K562 (cell line): Measurements from ENCODE around the gene CD79A. TPM values are rescaled to one million over a fixed set of nuclear protein-coding genes. Genes with fewer than 3 reads are reported as not detected.

ENCODE experiments used
- CHCHD3 ChIP-seq: fragments of 250-450 bp; sonication (Bioruptor Pico); IDR thresholded peaks from 2 replicates; pipeline ENCODE4 v2.1.2; 2022; ENCODE audit warnings: mild to moderate bottlenecking
- FOXM1 ChIP-seq, 2 experiments: fragments of 450-650 bp in 1 of 2; sonication (generic) in 1 of 2; formaldehyde crosslinking in 1 of 2; IDR thresholded peaks; 2 replicates each; pipeline versions ENCODE4 v1.6.1 to v1.9.0; 2017 to 2022; ENCODE audit warnings: low read depth in 2 of 2, mild to moderate bottlenecking in 2 of 2, missing genetic modification reagents in 1 of 2, moderate library complexity in 1 of 2
- ZEB2 ChIP-seq: fragments of 450-650 bp; IDR thresholded peaks from 2 replicates; pipeline ENCODE4 v1.6.1; 2016
- ZNF77 ChIP-seq: fragments of 250-450 bp; sonication (Bioruptor Pico); IDR thresholded peaks from 2 replicates; pipeline ENCODE4 v1.5.0; 2020
- polyA plus RNA-seq, 8 experiments: library from polyadenylated mRNA; depleted of rRNA in 4 of 8; stranded (reverse) in 5 of 8; unstranded in 3 of 8; fragments of >200 nt; fragmentation: Nextera tagmentation in 2 of 8; fragmentation: Illumina TruSeq in 1 of 8; extraction: Ambion mirVana in 2 of 8; extraction: Trizol in 1 of 8; gene quantifications; 2 replicates each; pipeline versions ENCODE4 v1.2.1 to v1.2.3, GENCODE V29; 2011 to 2014; ENCODE audit warnings: inconsistent platforms in 1 of 8, missing spikeins in 1 of 8
- total RNA-seq, 7 experiments: library from RNA; depleted of rRNA in 6 of 7; stranded (reverse); fragments of >200 nt in 6 of 7; fragmentation: Illumina TruSeq in 2 of 7; extraction: Trizol in 2 of 7; gene quantifications; 2 replicates each; pipeline versions ENCODE4 v1.2.1 to v1.2.3, GENCODE V29; 2011 to 2021; ENCODE audit warnings: low replicate concordance in 1 of 7
- TF ChIP-seq, protein P1 (sequence below): fragments of 450-650 bp; IDR thresholded peaks from 2 replicates; pipeline ENCODE4 v1.6.1; 2016; ENCODE audit warnings: mild to moderate bottlenecking, moderate library complexity
- TF ChIP-seq, protein P2 (sequence below): fragments of 250-450 bp; sonication (Bioruptor Pico); IDR thresholded peaks from 2 replicates; pipeline ENCODE4 v1.4.0; 2020
- TF ChIP-seq, protein P3 (sequence below), 2 experiments: fragments of 450-650 bp; conservative IDR thresholded peaks; 2 replicates each; pipeline ENCODE4 v1.6.1; 2017; ENCODE audit warnings: mild to moderate bottlenecking in 2 of 2, moderate library complexity in 2 of 2
- TF ChIP-seq, protein P4 (sequence below): fragments of 450-650 bp; IDR thresholded peaks from 2 replicates; pipeline ENCODE4 v1.6.1; 2016; ENCODE audit warnings: antibody characterized with exemption
- TF ChIP-seq, protein P5 (sequence below): sonication (generic); formaldehyde crosslinking; IDR thresholded peaks from 2 replicates; pipeline ENCODE4 v1.8.0; 2022; ENCODE audit warnings: missing genetic modification reagents, mild to moderate bottlenecking, borderline replicate concordance

CD79A gene
- total and polyA plus RNA-seq, 9 of the 15 experiments (the other 6 are each of a cell fraction or from before 2014, with no cell fraction given), result 0.04 to 0.72 (median 0.17) TPM; not detected in 3

DNA sequence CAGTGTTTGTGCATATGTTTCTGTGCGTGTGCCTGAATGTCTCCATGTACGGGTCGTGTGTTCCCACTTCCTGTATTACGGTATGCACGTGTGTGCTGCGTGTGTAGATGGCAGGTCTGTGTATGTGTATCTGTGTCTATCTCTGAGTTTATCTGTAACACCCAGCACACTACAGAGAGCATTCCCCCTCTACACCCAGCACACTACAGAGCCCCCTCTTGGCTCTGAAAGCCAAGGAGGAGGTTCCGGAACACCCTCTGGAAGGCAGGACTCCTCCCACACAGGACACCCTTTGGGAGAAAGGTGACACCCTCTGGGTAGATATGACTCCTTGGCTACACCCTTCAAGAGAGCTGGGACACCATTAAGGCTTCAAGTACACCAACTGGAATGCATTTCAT lies 53.2 kb downstream of the CD79A start (continued):
- TF ChIP-seq, protein P1, sequence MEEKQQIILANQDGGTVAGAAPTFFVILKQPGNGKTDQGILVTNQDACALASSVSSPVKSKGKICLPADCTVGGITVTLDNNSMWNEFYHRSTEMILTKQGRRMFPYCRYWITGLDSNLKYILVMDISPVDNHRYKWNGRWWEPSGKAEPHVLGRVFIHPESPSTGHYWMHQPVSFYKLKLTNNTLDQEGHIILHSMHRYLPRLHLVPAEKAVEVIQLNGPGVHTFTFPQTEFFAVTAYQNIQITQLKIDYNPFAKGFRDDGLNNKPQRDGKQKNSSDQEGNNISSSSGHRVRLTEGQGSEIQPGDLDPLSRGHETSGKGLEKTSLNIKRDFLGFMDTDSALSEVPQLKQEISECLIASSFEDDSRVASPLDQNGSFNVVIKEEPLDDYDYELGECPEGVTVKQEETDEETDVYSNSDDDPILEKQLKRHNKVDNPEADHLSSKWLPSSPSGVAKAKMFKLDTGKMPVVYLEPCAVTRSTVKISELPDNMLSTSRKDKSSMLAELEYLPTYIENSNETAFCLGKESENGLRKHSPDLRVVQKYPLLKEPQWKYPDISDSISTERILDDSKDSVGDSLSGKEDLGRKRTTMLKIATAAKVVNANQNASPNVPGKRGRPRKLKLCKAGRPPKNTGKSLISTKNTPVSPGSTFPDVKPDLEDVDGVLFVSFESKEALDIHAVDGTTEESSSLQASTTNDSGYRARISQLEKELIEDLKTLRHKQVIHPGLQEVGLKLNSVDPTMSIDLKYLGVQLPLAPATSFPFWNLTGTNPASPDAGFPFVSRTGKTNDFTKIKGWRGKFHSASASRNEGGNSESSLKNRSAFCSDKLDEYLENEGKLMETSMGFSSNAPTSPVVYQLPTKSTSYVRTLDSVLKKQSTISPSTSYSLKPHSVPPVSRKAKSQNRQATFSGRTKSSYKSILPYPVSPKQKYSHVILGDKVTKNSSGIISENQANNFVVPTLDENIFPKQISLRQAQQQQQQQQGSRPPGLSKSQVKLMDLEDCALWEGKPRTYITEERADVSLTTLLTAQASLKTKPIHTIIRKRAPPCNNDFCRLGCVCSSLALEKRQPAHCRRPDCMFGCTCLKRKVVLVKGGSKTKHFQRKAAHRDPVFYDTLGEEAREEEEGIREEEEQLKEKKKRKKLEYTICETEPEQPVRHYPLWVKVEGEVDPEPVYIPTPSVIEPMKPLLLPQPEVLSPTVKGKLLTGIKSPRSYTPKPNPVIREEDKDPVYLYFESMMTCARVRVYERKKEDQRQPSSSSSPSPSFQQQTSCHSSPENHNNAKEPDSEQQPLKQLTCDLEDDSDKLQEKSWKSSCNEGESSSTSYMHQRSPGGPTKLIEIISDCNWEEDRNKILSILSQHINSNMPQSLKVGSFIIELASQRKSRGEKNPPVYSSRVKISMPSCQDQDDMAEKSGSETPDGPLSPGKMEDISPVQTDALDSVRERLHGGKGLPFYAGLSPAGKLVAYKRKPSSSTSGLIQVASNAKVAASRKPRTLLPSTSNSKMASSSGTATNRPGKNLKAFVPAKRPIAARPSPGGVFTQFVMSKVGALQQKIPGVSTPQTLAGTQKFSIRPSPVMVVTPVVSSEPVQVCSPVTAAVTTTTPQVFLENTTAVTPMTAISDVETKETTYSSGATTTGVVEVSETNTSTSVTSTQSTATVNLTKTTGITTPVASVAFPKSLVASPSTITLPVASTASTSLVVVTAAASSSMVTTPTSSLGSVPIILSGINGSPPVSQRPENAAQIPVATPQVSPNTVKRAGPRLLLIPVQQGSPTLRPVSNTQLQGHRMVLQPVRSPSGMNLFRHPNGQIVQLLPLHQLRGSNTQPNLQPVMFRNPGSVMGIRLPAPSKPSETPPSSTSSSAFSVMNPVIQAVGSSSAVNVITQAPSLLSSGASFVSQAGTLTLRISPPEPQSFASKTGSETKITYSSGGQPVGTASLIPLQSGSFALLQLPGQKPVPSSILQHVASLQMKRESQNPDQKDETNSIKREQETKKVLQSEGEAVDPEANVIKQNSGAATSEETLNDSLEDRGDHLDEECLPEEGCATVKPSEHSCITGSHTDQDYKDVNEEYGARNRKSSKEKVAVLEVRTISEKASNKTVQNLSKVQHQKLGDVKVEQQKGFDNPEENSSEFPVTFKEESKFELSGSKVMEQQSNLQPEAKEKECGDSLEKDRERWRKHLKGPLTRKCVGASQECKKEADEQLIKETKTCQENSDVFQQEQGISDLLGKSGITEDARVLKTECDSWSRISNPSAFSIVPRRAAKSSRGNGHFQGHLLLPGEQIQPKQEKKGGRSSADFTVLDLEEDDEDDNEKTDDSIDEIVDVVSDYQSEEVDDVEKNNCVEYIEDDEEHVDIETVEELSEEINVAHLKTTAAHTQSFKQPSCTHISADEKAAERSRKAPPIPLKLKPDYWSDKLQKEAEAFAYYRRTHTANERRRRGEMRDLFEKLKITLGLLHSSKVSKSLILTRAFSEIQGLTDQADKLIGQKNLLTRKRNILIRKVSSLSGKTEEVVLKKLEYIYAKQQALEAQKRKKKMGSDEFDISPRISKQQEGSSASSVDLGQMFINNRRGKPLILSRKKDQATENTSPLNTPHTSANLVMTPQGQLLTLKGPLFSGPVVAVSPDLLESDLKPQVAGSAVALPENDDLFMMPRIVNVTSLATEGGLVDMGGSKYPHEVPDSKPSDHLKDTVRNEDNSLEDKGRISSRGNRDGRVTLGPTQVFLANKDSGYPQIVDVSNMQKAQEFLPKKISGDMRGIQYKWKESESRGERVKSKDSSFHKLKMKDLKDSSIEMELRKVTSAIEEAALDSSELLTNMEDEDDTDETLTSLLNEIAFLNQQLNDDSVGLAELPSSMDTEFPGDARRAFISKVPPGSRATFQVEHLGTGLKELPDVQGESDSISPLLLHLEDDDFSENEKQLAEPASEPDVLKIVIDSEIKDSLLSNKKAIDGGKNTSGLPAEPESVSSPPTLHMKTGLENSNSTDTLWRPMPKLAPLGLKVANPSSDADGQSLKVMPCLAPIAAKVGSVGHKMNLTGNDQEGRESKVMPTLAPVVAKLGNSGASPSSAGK, result peak; percentile 61
- TF ChIP-seq, protein P2, sequence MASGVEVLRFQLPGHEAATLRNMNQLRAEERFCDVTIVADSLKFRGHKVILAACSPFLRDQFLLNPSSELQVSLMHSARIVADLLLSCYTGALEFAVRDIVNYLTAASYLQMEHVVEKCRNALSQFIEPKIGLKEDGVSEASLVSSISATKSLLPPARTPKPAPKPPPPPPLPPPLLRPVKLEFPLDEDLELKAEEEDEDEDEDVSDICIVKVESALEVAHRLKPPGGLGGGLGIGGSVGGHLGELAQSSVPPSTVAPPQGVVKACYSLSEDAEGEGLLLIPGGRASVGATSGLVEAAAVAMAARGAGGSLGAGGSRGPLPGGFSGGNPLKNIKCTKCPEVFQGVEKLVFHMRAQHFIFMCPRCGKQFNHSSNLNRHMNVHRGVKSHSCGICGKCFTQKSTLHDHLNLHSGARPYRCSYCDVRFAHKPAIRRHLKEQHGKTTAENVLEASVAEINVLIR (CRISPR knock-in tag), result no peak
- TF ChIP-seq ZEB2, result no peak
- TF ChIP-seq, protein P3, sequence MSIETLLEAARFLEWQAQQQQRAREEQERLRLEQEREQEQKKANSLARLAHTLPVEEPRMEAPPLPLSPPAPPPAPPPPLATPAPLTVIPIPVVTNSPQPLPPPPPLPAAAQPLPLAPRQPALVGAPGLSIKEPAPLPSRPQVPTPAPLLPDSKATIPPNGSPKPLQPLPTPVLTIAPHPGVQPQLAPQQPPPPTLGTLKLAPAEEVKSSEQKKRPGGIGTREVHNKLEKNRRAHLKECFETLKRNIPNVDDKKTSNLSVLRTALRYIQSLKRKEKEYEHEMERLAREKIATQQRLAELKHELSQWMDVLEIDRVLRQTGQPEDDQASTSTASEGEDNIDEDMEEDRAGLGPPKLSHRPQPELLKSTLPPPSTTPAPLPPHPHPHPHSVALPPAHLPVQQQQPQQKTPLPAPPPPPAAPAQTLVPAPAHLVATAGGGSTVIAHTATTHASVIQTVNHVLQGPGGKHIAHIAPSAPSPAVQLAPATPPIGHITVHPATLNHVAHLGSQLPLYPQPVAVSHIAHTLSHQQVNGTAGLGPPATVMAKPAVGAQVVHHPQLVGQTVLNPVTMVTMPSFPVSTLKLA (conservative IDR thresholded peaks at IDR 0.05), result peak in 1 of 2 experiments; percentile 80; a peak in 3 of 4 replicates
- TF ChIP-seq, protein P4, sequence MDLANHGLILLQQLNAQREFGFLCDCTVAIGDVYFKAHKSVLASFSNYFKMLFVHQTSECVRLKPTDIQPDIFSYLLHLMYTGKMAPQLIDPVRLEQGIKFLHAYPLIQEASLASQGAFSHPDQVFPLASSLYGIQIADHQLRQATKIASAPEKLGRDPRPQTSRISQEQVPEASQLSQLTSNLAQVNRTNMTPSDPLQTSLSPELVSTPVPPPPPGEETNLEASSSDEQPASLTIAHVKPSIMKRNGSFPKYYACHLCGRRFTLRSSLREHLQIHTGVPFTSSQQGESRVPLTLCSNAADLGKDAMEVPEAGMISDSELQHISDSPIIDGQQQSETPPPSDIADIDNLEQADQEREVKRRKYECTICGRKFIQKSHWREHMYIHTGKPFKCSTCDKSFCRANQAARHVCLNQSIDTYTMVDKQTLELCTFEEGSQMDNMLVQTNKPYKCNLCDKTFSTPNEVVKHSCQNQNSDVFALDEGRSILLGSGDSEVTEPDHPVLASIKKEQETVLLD, result peak; percentile 57; the same call in 1 of the 2 replicates
- TF ChIP-seq CHCHD3 (CRISPR knock-in tag), result no peak
- no peak for TF ChIP-seq FOXM1 (IDR thresholded peaks at IDR 0.05; ENCODE audit: low read depth)
- no peak for TF ChIP-seq FOXM1 (CRISPR knock-in tag; IDR thresholded peaks at IDR 0.05; ENCODE audit: low read depth)
- no peak for TF ChIP-seq ZNF77
- TF ChIP-seq, protein P5, sequence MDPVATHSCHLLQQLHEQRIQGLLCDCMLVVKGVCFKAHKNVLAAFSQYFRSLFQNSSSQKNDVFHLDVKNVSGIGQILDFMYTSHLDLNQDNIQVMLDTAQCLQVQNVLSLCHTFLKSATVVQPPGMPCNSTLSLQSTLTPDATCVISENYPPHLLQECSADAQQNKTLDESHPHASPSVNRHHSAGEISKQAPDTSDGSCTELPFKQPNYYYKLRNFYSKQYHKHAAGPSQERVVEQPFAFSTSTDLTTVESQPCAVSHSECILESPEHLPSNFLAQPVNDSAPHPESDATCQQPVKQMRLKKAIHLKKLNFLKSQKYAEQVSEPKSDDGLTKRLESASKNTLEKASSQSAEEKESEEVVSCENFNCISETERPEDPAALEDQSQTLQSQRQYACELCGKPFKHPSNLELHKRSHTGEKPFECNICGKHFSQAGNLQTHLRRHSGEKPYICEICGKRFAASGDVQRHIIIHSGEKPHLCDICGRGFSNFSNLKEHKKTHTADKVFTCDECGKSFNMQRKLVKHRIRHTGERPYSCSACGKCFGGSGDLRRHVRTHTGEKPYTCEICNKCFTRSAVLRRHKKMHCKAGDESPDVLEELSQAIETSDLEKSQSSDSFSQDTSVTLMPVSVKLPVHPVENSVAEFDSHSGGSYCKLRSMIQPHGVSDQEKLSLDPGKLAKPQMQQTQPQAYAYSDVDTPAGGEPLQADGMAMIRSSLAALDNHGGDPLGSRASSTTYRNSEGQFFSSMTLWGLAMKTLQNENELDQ, result no peak
